Transverse colon (tissue), 4 donors: ENCODE measurements around the gene NT5C3B. TPM values are rescaled to one million over a fixed set of nuclear protein-coding genes. Genes with fewer than 3 reads are reported as not detected.
A peak's percentile ranks its signal among the peaks of the same experiment; 100 is the strongest.
"Not testable (repeated sequence)": the region's sequence is repeated elsewhere in the genome, so short reads cannot be mapped to it uniquely, and the experiment has no call there.

Experiments used
- DNase-seq: peaks from one replicate; pipeline ENCODE4 v3.0.0-alpha.2; 2019
- H3K27ac ChIP-seq, 4 donors: fragments of 200-600 bp; sonication (generic); 2 replicates each; pipeline ENCODE4 v1.5.1; 2016 to 2018; ENCODE audit warnings: inconsistent platforms in 4 of 4
- H3K27me3 ChIP-seq: fragments of 200-600 bp; sonication (generic); 2 replicates; pipeline ENCODE4 v1.5.1; 2017; ENCODE audit warnings: inconsistent platforms
- H3K36me3 ChIP-seq, 4 donors: fragments of 200-600 bp; sonication (generic); 2 replicates each; pipeline ENCODE4 v1.5.1; 2017 to 2019; ENCODE audit warnings: inconsistent platforms in 4 of 4
- H3K4me1 ChIP-seq, 4 donors: fragments of 200-600 bp; sonication (generic); 2 replicates each; pipeline ENCODE4 v1.5.1; 2017 to 2020; ENCODE audit warnings: inconsistent platforms in 4 of 4
- H3K4me3 ChIP-seq, 4 donors: fragments of 200-600 bp; sonication (generic); 1 replicate in 1 of 4; 2 replicates in 3 of 4; pipeline versions ENCODE4 v1.5.1 to v1.6.1; 2017 to 2019; ENCODE audit warnings: inconsistent platforms in 4 of 4
- H3K9me3 ChIP-seq, 2 donors: fragments of 200-600 bp; sonication (generic); 2 replicates each; pipeline ENCODE4 v1.5.1; 2017 to 2019; ENCODE audit warnings: inconsistent platforms in 2 of 2
- CTCF ChIP-seq, 5 experiments: fragments of 200-600 bp in 3 of 5; fragments of 450-650 bp in 2 of 5; sonication (generic) in 3 of 5; IDR thresholded peaks; 1 replicate in 2 of 5; 2 replicates in 3 of 5; pipeline ENCODE4 v1.5.1; 2016 to 2017; ENCODE audit warnings: antibody characterized with exemption in 5 of 5, inconsistent platforms in 3 of 5, mild to moderate bottlenecking in 2 of 5, moderate library complexity in 1 of 5
- EP300 ChIP-seq: sonication (generic); formaldehyde crosslinking; IDR thresholded peaks from one replicate; pipeline ENCODE4 v1.6.1; 2017; ENCODE audit warnings: antibody characterized with exemption, low read depth
- POLR2A ChIP-seq: fragments of 450-650 bp; IDR thresholded peaks from one replicate; pipeline ENCODE4 v1.6.1; 2016; ENCODE audit warnings: antibody characterized with exemption, mild to moderate bottlenecking, moderate library complexity
- POLR2AphosphoS5 ChIP-seq, 3 donors: sonication (generic); formaldehyde crosslinking; IDR thresholded peaks; one replicate each; pipeline ENCODE4 v1.6.1; 2016; ENCODE audit warnings: antibody characterized with exemption in 3 of 3
- WGBS, 2 donors: methylation state at CpG; one replicate each; pipeline ENCODE4 v1.1.5; 2018; ENCODE audit warnings: low coverage in 1 of 2; 5-methylcytosine and 5-hydroxymethylcytosine counted together
- in situ Hi-C, 4 donors: fragments of 200-750 bp; cut with MboI; loops; one replicate each; pipeline versions ENCODE4 v1.15.0 to v1.15.1; 2017; ENCODE audit warnings: low sequenced_read_pairs in 3 of 4, low pct_ligation_motif_present in 1 of 4, low pct_unique_long_range_greater_than_20kb in 1 of 4
- intact Hi-C: fragments of 100-400 bp; cut with DNase I; formaldehyde crosslinking; loops from one replicate; pipeline ENCODE4 v1.15.1; 2023; ENCODE audit warnings: low total_unique reads
- total RNA-seq, 4 donors: library from RNA; depleted of rRNA; stranded (reverse); fragments of >200 nt; gene quantifications; one replicate each; pipeline ENCODE4 v1.1.0, GENCODE V29; 2016

NT5C3B gene
- total RNA-seq, 4 donors from 2014 or later: 10.0 to 30.8 (median 24.6) TPM

DNA sequence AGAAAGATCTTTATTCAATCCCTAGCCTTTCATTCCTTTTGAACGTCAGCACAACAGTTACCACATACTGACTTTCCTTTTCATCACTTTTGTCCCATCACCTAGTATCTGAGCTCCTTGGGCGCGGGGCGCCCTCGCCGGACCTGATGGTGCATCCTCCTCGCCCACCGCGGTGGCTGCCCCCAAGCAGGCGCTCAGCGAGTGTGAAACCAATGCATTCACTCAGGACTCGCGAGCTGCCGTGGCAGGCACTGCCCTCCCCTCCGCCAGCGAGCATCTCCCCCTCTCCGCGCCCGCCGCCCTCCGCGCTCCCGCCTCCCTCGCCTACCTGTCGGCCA is 28.4 kb upstream of the NT5C3B start:
- Histone ChIP-seq H3K27me3 (no peaks in the 10 kb centered on the region), H3K4me3 (peak overlapping the region; percentile 70 to 100 (median 87)), H3K9me3 (no peaks in the 10 kb centered on the region), H3K4me1 (peaks cover 12 to 37% (median 19%) of the 10 kb centered on the region in 4 donors), H3K36me3 (peaks cover 0 to 10% (median 3%) of the 10 kb centered on the region in 4 donors), H3K27ac (peak overlapping the region; percentile 94 to 98 (median 94))
- in situ Hi-C loops (no loop called here), intact Hi-C loops (no loop called here)
- WGBS, 2 donors: 1 to 3% methylated on average over 15 to 18 of the region's 25 CpGs
- DNase-seq: no peak
- TF ChIP-seq CTCF (IDR thresholded peaks at IDR 0.05): no peak

- 58 to 69% methylated on average over 10 to 18 of the region's 18 CpGs for WGBS, 2 donors
- DNase-seq: no peak
- intact Hi-C loops (no loop called here), in situ Hi-C loops (no loop called here)
- Histone ChIP-seq H3K9me3 (no peaks in the 10 kb centered on the region), H3K27ac (no peak overlapping the region), H3K36me3 (peaks cover 0 to 10% (median 3%) of the 10 kb centered on the region in 4 donors), H3K4me1 (peaks cover 12 to 37% (median 19%) of the 10 kb centered on the region in 4 donors), H3K27me3 (no peaks in the 10 kb centered on the region), H3K4me3 (peak overlapping the region in 1 of 4 donors; percentile 87)
- TF ChIP-seq POLR2A (no peak), EP300 (no peak), POLR2AphosphoS5 (IDR thresholded peaks at IDR 0.05) (no peak), CTCF (IDR thresholded peaks at IDR 0.05) (no peak)
These were observed 27.2 kb upstream of the NT5C3B start for GRCh38 chr17:41863074-41863848.

DNA sequence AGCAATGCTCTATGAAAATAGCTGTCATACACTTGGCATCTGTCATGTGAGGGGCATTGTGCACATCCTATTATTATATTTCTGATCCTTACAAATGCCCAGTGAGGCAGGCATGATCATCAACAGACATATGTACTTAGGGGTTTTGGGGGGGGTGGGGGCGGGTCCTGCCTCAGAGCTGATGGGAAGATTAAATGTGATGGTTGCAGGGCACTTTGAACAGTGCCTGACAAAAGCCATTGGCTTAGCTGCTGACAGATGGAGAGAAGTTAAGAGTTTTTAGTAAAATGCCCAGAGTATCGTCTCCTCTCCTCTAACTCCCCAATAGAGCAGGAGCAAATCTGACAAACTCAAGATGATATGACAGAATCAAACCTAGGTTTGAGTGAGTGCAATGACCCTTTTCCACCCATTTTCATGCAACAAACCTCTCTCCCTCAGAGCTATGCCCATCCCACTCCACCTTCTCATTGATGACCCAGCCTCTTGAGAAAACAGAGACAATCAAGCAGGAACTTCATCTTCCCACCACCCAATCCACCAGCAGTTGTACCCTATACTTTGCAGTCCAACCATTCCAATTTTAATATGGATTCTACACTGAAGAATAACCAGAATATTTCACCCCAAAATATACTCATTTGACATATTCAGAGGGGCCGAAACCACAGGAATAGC is 24.4 kb upstream of the NT5C3B start:
- H3K4me3 ChIP-seq: no peak overlapping the region
- H3K36me3 ChIP-seq: no peaks in the 10 kb centered on the region
- DNase-seq: no peak
- no peak overlapping the region for H3K27ac ChIP-seq
- intact Hi-C loops (no loop called here), in situ Hi-C loops (no loop called here)
- H3K9me3 ChIP-seq: no peaks in the 10 kb centered on the region
- 92 to 94% methylated on average over 2 to 3 of the region's 3 CpGs for WGBS, 2 donors
- H3K4me1 ChIP-seq: peaks cover 12 to 36% (median 18%) of the 10 kb centered on the region in 4 donors
- no peaks in the 10 kb centered on the region for H3K27me3 ChIP-seq
- TF ChIP-seq POLR2AphosphoS5 (IDR thresholded peaks at IDR 0.05) (no peak), POLR2A (no peak), EP300 (no peak), CTCF (IDR thresholded peaks at IDR 0.05) (no peak)

GRCh38 chr17:41851382-41851781 is 15.3 kb upstream of the NT5C3B start:
- H3K4me3 ChIP-seq, H3K27me3 ChIP-seq, H3K4me1 ChIP-seq, DNase-seq, in situ Hi-C loops, intact Hi-C loops, H3K9me3 ChIP-seq, H3K27ac ChIP-seq: not testable (repeated sequence)
- H3K36me3 ChIP-seq: peaks cover 0 to 17% (median 4%) of the 10 kb centered on the region in 4 donors
- 90 to 100% methylated on average over 4 to 14 of the region's 14 CpGs for WGBS, 2 donors
